NB4 (cell line): ENCODE results near the gene FMN1.

Source experiments
- DNase-seq: peaks from one replicate; pipeline ENCODE4 v3.0.0; 2010; ENCODE audit warnings: low read depth
- H3K4me3 ChIP-seq: one replicate; pipeline ENCODE4 v1.5.1; 2011; ENCODE audit warnings: mild to moderate bottlenecking, low read depth, low read length, moderate library complexity
- MYC ChIP-seq: IDR thresholded peaks from 2 replicates; pipeline ENCODE4 v1.6.1; 2011; ENCODE audit warnings: low read depth, low read length
- POLR2A ChIP-seq: IDR thresholded peaks from 2 replicates; pipeline ENCODE4 v1.6.1; 2011; ENCODE audit warnings: mild to moderate bottlenecking; ENCODE audit not compliant: insufficient read length; ENCODE audit errors: extremely low read depth
- TF ChIP-seq, protein P1 (sequence below): IDR thresholded peaks from one replicate; pipeline ENCODE4 v1.5.1; 2012; ENCODE audit warnings: low read depth, low read length
- TF ChIP-seq, protein P2 (sequence below): IDR thresholded peaks from 2 replicates; pipeline ENCODE4 v1.6.1; 2011; ENCODE audit warnings: low read depth, low read length

Gene FMN1

DNA sequence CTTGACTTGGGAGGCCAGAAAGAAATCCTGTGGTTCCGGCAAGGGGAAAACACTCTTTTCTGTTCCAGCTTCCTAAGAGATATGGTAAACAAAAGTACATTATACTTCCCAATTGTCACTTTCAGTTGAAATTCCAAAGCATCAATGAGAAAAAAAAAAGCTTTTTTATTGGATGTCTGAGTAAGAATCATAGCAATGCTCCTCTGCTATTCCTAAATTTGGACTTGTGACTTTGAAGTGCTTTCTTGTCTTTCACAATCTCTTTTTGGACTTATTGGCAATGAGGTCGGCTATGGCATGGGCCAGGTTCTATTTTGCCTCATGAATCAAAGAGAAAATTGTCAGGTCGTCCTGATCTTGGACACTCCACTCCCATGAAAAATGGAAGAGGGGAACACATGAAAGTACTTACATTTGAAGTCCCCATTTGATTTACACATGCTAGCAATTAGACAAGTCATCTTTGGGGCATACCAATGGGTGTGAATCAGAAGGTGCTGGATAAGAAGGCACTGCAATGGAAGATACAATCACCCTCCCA lies 306.2 kb downstream of the FMN1 start:
- TF ChIP-seq POLR2A (no peak), MYC (no peak)
- TF ChIP-seq, protein P1, sequence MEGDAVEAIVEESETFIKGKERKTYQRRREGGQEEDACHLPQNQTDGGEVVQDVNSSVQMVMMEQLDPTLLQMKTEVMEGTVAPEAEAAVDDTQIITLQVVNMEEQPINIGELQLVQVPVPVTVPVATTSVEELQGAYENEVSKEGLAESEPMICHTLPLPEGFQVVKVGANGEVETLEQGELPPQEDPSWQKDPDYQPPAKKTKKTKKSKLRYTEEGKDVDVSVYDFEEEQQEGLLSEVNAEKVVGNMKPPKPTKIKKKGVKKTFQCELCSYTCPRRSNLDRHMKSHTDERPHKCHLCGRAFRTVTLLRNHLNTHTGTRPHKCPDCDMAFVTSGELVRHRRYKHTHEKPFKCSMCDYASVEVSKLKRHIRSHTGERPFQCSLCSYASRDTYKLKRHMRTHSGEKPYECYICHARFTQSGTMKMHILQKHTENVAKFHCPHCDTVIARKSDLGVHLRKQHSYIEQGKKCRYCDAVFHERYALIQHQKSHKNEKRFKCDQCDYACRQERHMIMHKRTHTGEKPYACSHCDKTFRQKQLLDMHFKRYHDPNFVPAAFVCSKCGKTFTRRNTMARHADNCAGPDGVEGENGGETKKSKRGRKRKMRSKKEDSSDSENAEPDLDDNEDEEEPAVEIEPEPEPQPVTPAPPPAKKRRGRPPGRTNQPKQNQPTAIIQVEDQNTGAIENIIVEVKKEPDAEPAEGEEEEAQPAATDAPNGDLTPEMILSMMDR: no peak
- TF ChIP-seq, protein P2, sequence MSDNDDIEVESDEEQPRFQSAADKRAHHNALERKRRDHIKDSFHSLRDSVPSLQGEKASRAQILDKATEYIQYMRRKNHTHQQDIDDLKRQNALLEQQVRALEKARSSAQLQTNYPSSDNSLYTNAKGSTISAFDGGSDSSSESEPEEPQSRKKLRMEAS: no peak
- DNase-seq: no peak
- no peak overlapping the region for H3K4me3 ChIP-seq

DNA sequence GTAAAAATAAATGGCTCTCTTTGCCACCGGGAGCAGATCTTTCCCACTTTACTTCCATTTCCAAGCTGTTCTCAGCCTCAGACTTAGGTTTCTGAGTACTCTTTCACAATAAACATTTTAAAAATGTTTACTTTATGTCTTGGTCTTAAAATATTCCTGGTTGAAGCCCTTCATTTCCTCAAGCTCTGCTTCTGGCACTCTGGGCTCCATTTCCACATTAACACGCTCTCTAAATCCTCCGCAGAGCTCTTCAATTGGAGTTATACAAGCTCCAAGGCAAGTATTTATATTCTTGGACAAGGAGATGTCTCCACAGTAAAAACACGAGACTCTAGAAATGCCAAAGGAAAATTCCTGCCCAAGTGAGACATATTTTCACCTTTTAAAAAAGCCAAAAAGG lies 307.4 kb downstream of the FMN1 start:
- DNase-seq: no peak
- H3K4me3 ChIP-seq: no peak overlapping the region
- TF ChIP-seq, protein P2: no peak
- no peak for TF ChIP-seq POLR2A
- TF ChIP-seq, protein P1: no peak

DNA sequence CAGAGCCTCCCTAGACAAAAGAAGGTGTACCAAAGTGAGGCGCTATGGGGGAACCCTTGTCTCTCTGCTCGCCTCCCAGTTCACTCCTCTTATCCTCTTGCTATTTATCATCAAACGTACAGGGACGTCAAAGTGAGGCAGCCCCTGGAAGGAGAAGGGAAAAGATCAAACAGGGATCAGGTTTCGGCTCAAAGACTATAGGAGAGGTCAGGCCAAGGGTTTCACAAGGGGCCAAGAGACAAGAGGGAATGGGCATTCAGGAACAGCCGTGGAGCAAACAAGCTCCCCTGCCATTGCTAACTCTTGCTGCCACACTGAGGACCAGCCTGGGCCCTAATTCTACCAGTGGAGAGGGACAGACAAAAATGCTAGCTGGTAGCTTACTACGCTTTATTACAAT lies 308.1 kb downstream of the FMN1 start:
- TF ChIP-seq MYC (no peak), POLR2A (no peak)
- TF ChIP-seq, protein P1: no peak
- TF ChIP-seq, protein P2: no peak
- H3K4me3 ChIP-seq: no peak overlapping the region
- DNase-seq: no peak

DNA sequence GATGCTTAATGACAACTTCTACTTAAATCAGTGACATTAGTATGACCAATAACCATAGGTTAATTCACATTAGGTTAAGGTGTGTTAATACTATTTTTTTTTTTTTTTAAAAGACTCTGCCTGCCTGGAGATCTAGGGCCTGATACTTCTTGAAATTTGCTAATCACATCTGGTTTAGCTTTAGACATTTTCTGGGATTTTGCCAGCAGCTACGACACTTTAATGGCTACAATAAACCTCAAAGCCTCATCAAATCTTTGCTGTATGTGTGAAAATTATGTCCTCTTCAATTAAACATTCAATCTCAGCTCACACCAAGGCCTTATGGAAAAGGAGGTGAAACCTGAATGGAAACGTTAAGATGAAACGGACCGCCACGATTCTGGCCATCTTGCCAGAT lies 308.8 kb downstream of the FMN1 start:
- no peak for TF ChIP-seq POLR2A
- TF ChIP-seq, protein P2: no peak
- TF ChIP-seq, protein P1: no peak
- no peak for TF ChIP-seq MYC
- no peak for DNase-seq
- H3K4me3 ChIP-seq: no peak overlapping the region

DNA sequence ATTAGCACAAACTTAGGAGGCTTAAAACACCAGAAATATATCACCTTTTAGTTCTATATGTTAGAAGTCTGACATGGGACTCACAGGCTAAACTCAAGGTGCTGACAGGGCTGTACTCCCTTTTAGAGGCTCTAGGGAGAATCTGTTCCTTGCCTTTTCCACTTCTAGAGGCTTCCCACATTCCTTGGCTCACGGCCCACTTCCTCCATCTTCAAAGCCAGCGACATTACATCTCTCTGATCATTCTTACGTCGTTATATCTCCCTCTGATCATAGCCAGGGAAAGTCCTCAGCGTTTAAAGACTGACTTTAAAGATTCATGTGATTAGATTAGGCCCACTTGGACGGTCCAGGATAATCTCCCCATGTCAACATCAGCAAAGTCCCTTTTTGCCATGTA lies 310.4 kb downstream of the FMN1 start:
- H3K4me3 ChIP-seq: no peak overlapping the region
- TF ChIP-seq, protein P2: no peak
- TF ChIP-seq POLR2A (no peak), MYC (no peak)
- TF ChIP-seq, protein P1: no peak
- DNase-seq: no peak

DNA sequence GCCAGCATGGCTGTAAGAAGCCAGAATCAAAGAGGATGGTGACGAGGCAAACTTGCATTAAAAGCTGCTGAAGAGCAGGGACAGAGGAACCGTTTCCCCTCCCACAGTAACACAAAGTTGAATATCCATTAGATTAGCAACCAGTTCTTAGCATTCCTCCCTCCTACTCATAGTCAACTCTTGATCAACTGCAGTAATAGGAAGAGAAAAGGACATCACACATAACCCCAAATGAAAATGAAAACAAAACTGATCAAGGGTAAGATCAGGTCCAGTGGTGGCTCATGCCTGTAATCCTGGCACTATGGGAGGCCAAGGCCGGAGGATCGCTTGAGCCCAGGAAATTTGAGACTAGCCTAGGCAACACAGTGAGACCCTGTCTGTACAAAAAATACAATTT lies 311.6 kb downstream of the FMN1 start:
- TF ChIP-seq MYC (no peak), POLR2A (no peak)
- TF ChIP-seq, protein P2: no peak

More for the DNA sequence above, 311.6 kb downstream of the FMN1 start:
- no peak for DNase-seq
- H3K4me3 ChIP-seq: no peak overlapping the region
